Breast epithelium (tissue), 4 donors: ENCODE data around the gene NADK. TPM values are rescaled to one million over a fixed set of nuclear protein-coding genes. Genes with fewer than 3 reads are reported as not detected.
A peak's percentile ranks its signal among the peaks of the same experiment; 100 is the strongest.

Source experiments
- DNase-seq, 2 donors: peaks; one replicate each; pipeline ENCODE4 v3.0.0-alpha.2; 2019; ENCODE audit warnings: low spot score in 2 of 2
- H3K27ac ChIP-seq, 2 donors: fragments of 200-600 bp; sonication (generic) in 1 of 2; one replicate each; pipeline ENCODE4 v1.5.1; 2016 to 2019; ENCODE audit warnings: mild to moderate bottlenecking in 1 of 2
- H3K27me3 ChIP-seq, 2 donors: fragments of 200-600 bp; sonication (generic) in 1 of 2; one replicate each; pipeline versions ENCODE4 v1.5.1 to v1.6.0; 2017 to 2019; ENCODE audit warnings: control low read depth in 1 of 2, mild to moderate bottlenecking in 1 of 2
- H3K36me3 ChIP-seq: fragments of 200-600 bp; one replicate; pipeline ENCODE4 v1.5.1; 2019
- H3K4me1 ChIP-seq, 2 donors: fragments of 200-600 bp; sonication (generic); one replicate each; pipeline ENCODE4 v1.5.1; 2016 to 2019; ENCODE audit warnings: control low read depth in 1 of 2
- H3K4me3 ChIP-seq, 3 donors: fragments of 200-600 bp; sonication (generic); 1 replicate in 2 of 3; 2 replicates in 1 of 3; pipeline ENCODE4 v1.5.1; 2016 to 2019; ENCODE audit warnings: mild to moderate bottlenecking in 3 of 3, moderate library complexity in 2 of 3
- H3K9me3 ChIP-seq, 2 donors: fragments of 200-600 bp; sonication (generic) in 1 of 2; one replicate each; pipeline ENCODE4 v1.5.1; 2016 to 2019; ENCODE audit warnings: control low read depth in 1 of 2
- CTCF ChIP-seq, 3 donors: fragments of 450-650 bp; IDR thresholded peaks; one replicate each; pipeline ENCODE4 v1.5.1; 2016 to 2017; ENCODE audit warnings: antibody characterized with exemption in 3 of 3, mild to moderate bottlenecking in 3 of 3, moderate library complexity in 3 of 3
- POLR2A ChIP-seq: fragments of 450-650 bp; IDR thresholded peaks from one replicate; pipeline ENCODE4 v1.6.1; 2016; ENCODE audit warnings: antibody characterized with exemption, mild to moderate bottlenecking, moderate library complexity
- POLR2AphosphoS5 ChIP-seq, 3 donors: sonication (generic); formaldehyde crosslinking; IDR thresholded peaks; one replicate each; pipeline ENCODE4 v1.6.1; 2017; ENCODE audit warnings: antibody characterized with exemption in 3 of 3
- intact Hi-C: fragments of 100-400 bp; cut with DNase I; formaldehyde crosslinking; loops from one replicate; pipeline ENCODE4 v1.15.1; 2023; ENCODE audit warnings: low total_unique reads
- total RNA-seq, 3 donors: library from RNA; depleted of rRNA; stranded (reverse); fragments of >200 nt; gene quantifications; one replicate each; pipeline ENCODE4 v1.1.0, GENCODE V29; 2016

NADK gene
- total RNA-seq, 3 donors from 2014 or later, result 71.1 to 89.1 (median 87.4) TPM

GRCh38 chr1:1771096-1771495 is 7.2 kb downstream of the NADK start:
- intact Hi-C loops, result no loop called here

GRCh38 chr1:1770102-1770501 is 8.2 kb downstream of the NADK start:
- Histone ChIP-seq H3K9me3 (peaks cover 0 to 14% of the 10 kb centered on the region in 2 donors), H3K27me3 (no peaks in the 10 kb centered on the region), H3K4me1 (no peaks in the 10 kb centered on the region), H3K27ac (no peak overlapping the region), H3K36me3 (no peaks in the 10 kb centered on the region), H3K4me3 (no peak overlapping the region)
- DNase-seq, result no peak
- intact Hi-C loops, result no loop called here
- TF ChIP-seq POLR2AphosphoS5 (IDR thresholded peaks at IDR 0.05) (no peak), CTCF (IDR thresholded peaks at IDR 0.05) (no peak), POLR2A (no peak)

More at GRCh38 chr1:1771096-1771495, 7.2 kb downstream of the NADK start:
- DNase-seq, result no peak
- H3K36me3 ChIP-seq, result no peaks in the 10 kb centered on the region
- no peak for TF ChIP-seq CTCF (IDR thresholded peaks at IDR 0.05)
- TF ChIP-seq POLR2A, result no peak
- TF ChIP-seq POLR2AphosphoS5 (IDR thresholded peaks at IDR 0.05), result no peak
- H3K27me3 ChIP-seq, result no peaks in the 10 kb centered on the region
- no peak overlapping the region for H3K4me3 ChIP-seq
- H3K4me1 ChIP-seq, result peaks cover 7 to 8% of the 10 kb centered on the region in 2 donors
- H3K9me3 ChIP-seq, result peaks cover 0 to 14% of the 10 kb centered on the region in 2 donors
- H3K27ac ChIP-seq, result no peak overlapping the region

- Histone ChIP-seq H3K27me3 (no peaks in the 10 kb centered on the region), H3K27ac (no peak overlapping the region), H3K4me3 (no peak overlapping the region), H3K4me1 (no peaks in the 10 kb centered on the region), H3K9me3 (peaks cover 0 to 14% of the 10 kb centered on the region in 2 donors), H3K36me3 (no peaks in the 10 kb centered on the region)
- intact Hi-C loops, result no loop called here
- TF ChIP-seq CTCF (IDR thresholded peaks at IDR 0.05) (no peak), POLR2AphosphoS5 (IDR thresholded peaks at IDR 0.05) (no peak), POLR2A (no peak)
- DNase-seq, result no peak
These were observed 9.8 kb downstream of the NADK start for GRCh38 chr1:1768249-1768992.

- Histone ChIP-seq H3K4me1 (no peaks in the 10 kb centered on the region), H3K36me3 (no peaks in the 10 kb centered on the region), H3K27ac (peak overlapping the region in 1 of 2 donors; percentile 75), H3K27me3 (no peaks in the 10 kb centered on the region), H3K9me3 (no peaks in the 10 kb centered on the region), H3K4me3 (no peak overlapping the region)
- TF ChIP-seq POLR2A (no peak), POLR2AphosphoS5 (IDR thresholded peaks at IDR 0.05) (no peak), CTCF (IDR thresholded peaks at IDR 0.05) (no peak)
- intact Hi-C loops, result loop anchor here (5.0 kb wide), 1 partner anchor 142 kb away; no protein-coding TSS in a partner anchor
- no peak for DNase-seq
These were observed 13.3 kb downstream of the NADK start for GRCh38 chr1:1764876-1765470.
